Measurements from ENCODE around the gene RBP2. TPM values are rescaled to one million over a fixed set of nuclear protein-coding genes. Genes with fewer than 3 reads are reported as not detected.

The RBP2 gene
- total and polyA plus RNA-seq, 2 of the 8 experiments (the other 6 are each of a cell fraction or from before 2014, with no cell fraction given), result not detected

GRCh38 chr3:139430493-139430892, 45.8 kb downstream of the RBP2 start:
- no peak overlapping the region for H2AK5ac ChIP-seq (ENCODE audit: low read depth, low read length)
- H2BK12ac ChIP-seq (ENCODE audit: low read depth, low read length), result no peak overlapping the region
- H2BK15ac ChIP-seq (ENCODE audit: low read length), result no peak overlapping the region
- no peaks in the 10 kb centered on the region; a peak in 1 of 8 replicates for H3K36me3 ChIP-seq (ENCODE audit: control insufficient read depth in 2 of 4, insufficient read depth in 4 of 4, low read length in 3 of 4)
- H3K79me2 ChIP-seq (ENCODE audit: control insufficient read depth in 1 of 2, insufficient read depth in 2 of 2, low read length in 2 of 2), result no peaks in the 10 kb centered on the region
- no peak overlapping the region for H3K18ac ChIP-seq (ENCODE audit: extremely low read depth, low read length)
- no peak for DNase-seq (ENCODE audit: low read depth in 1 of 2, low spot score in 2 of 2)
- no peak overlapping the region for H2BK120ac ChIP-seq (replicated peaks; ENCODE audit: low read depth, low read length)
- H2BK20ac ChIP-seq (ENCODE audit: low read length), result no peak overlapping the region
- no peaks in the 10 kb centered on the region for H3K27me3 ChIP-seq (replicated peaks in 1 of 4; ENCODE audit: control insufficient read depth in 3 of 4, extremely low read depth in 1 of 4, insufficient read depth in 3 of 4, low read length in 3 of 4)
- H3K4me2 ChIP-seq (ENCODE audit: insufficient read depth in 1 of 2, low read depth in 2 of 2, low read length in 2 of 2), result no peak overlapping the region
- H4K91ac ChIP-seq (replicated peaks; ENCODE audit: insufficient read length, low read length), result no peak overlapping the region
- FAIRE-seq, result no peak
- no peaks in the 10 kb centered on the region for H3K9me3 ChIP-seq (ENCODE audit: insufficient read depth in 2 of 2, low read depth in 1 of 2, low read length in 1 of 2)
- H4K5ac ChIP-seq (ENCODE audit: insufficient read length, low read depth, low read length), result no peak overlapping the region
- H3K4me3 ChIP-seq (ENCODE audit: extremely low read depth in 1 of 4, insufficient read depth in 2 of 4, low read depth in 3 of 4, low read length in 4 of 4), result no peak overlapping the region
- no peak overlapping the region for H3K14ac ChIP-seq (ENCODE audit: insufficient read length)
- H3K27ac ChIP-seq (ENCODE audit: low read depth, low read length), result no peak overlapping the region
- no peak overlapping the region for H3K23ac ChIP-seq (ENCODE audit: insufficient read length)
- H3K4me1 ChIP-seq (replicated peaks in 1 of 4; ENCODE audit: control insufficient read depth in 3 of 4, insufficient read depth in 4 of 4, low read length in 3 of 4), result peaks cover 0 to 3% (median 0%) of the 10 kb centered on the region in 4 experiments; a peak in 1 of 7 replicates
- ChIA-PET POLR2A (ENCODE audit: partially characterized antibody) (no interaction called here), CTCF (ENCODE audit: partially characterized antibody) (no interaction called here)
- H4K20me1 ChIP-seq (replicated peaks in 1 of 2; ENCODE audit: control insufficient read depth in 1 of 2, insufficient read depth in 2 of 2, low read length in 2 of 2), result peaks cover 0 to 2% of the 10 kb centered on the region in 2 experiments
- H3K9ac ChIP-seq (replicated peaks in 1 of 4; ENCODE audit: extremely low read depth in 1 of 4, low read depth in 3 of 4, low read length in 3 of 4), result no peak overlapping the region
- H3K23me2 ChIP-seq (ENCODE audit: low read depth, low read length), result no peaks in the 10 kb centered on the region
- no peak overlapping the region for H3K4ac ChIP-seq (replicated peaks; ENCODE audit: insufficient read length, low read depth, low read length)
- no peak overlapping the region for H4K8ac ChIP-seq (ENCODE audit: extremely low read depth, insufficient read depth, low read length)
- no peak overlapping the region for H2BK5ac ChIP-seq (ENCODE audit: low read depth, low read length)
- H3K56ac ChIP-seq (replicated peaks; ENCODE audit: insufficient read length, low read depth, low read length), result no peak overlapping the region
- no peaks in the 10 kb centered on the region for H3K79me1 ChIP-seq (ENCODE audit: low read depth, low read length)
- H2AFZ ChIP-seq (ENCODE audit: low read length), result no peak overlapping the region
- TF ChIP-seq GABPA (IDR thresholded peaks at IDR 0.05; ENCODE audit: borderline replicate concordance, insufficient read depth, low read length), result no peak
- no peak for TF ChIP-seq POLR2A (IDR thresholded peaks at IDR 0.05; ENCODE audit: control extremely low read depth in 1 of 2, low read depth in 2 of 2, low read length in 2 of 2)
- no peak for TF ChIP-seq SRF (IDR thresholded peaks at IDR 0.05; ENCODE audit: low read depth, low read length)
- no peak for TF ChIP-seq TBP (IDR thresholded peaks at IDR 0.05; ENCODE audit: low read depth, low read length)
- TF ChIP-seq ZNF274 (IDR thresholded peaks at IDR 0.05; ENCODE audit: borderline replicate concordance, extremely low read depth, low read length), result no peak
- TF ChIP-seq ATF2 (IDR thresholded peaks at IDR 0.05; ENCODE audit: low read length), result no peak
- TF ChIP-seq KDM4A (IDR thresholded peaks at IDR 0.05; ENCODE audit: low read depth, low read length, severe bottlenecking), result no peak
